ENCODE data around the gene ADAM21. TPM values are rescaled to one million over a fixed set of nuclear protein-coding genes. Genes with fewer than 3 reads are reported as not detected.
"Not testable (repeated sequence)": the region's sequence is repeated elsewhere in the genome, so short reads cannot be mapped to it uniquely, and the experiment has no call there.

ADAM21 gene
- polyA plus RNA-seq, 1 experiment: 0.26 TPM

GRCh38 chr14:70441641-70442040 lies 10.3 kb upstream of the ADAM21 start:
- no peak for TF ChIP-seq CTCF (IDR thresholded peaks at IDR 0.05; ENCODE audit: low read depth, low read length)
- H3K27ac ChIP-seq (ENCODE audit: low read depth, low read length): no peak overlapping the region
- H3K9me3 ChIP-seq (ENCODE audit: control insufficient read depth, insufficient read depth, low read length): peaks cover 7% of the 10 kb centered on the region; the same call in 1 of the 2 replicates
- no peak overlapping the region for H3K4me3 ChIP-seq (ENCODE audit: low read depth, low read length)
- CTCF ChIA-PET: no interaction called here
- POLR2A ChIA-PET: no interaction called here
- DNase-seq (ENCODE audit: low read depth, low spot score): no peak
- H3K27me3 ChIP-seq (ENCODE audit: control insufficient read depth, insufficient read depth, low read length): no peaks in the 10 kb centered on the region

- ChIA-PET CTCF (no interaction called here), POLR2A (no interaction called here)
- Histone ChIP-seq H3K27ac (ENCODE audit: low read depth, low read length) (no peak overlapping the region), H3K9me3 (ENCODE audit: control insufficient read depth, insufficient read depth, low read length) (peaks cover 7% of the 10 kb centered on the region; the same call in 1 of the 2 replicates), H3K27me3 (ENCODE audit: control insufficient read depth, insufficient read depth, low read length) (no peaks in the 10 kb centered on the region), H3K4me3 (ENCODE audit: low read depth, low read length) (no peak overlapping the region)
- TF ChIP-seq CTCF (IDR thresholded peaks at IDR 0.05; ENCODE audit: low read depth, low read length): no peak
- no peak for DNase-seq (ENCODE audit: low read depth, low spot score)
These were observed 9.2 kb upstream of the ADAM21 start for GRCh38 chr14:70442750-70443149.

GRCh38 chr14:70448633-70449340 lies 3.2 kb upstream of the ADAM21 start:
- POLR2A ChIA-PET: no interaction called here
- no peak for TF ChIP-seq CTCF (IDR thresholded peaks at IDR 0.05; ENCODE audit: low read depth, low read length)
- CTCF ChIA-PET: no interaction called here
- Histone ChIP-seq H3K27ac (ENCODE audit: low read depth, low read length) (no peak overlapping the region), H3K4me3 (ENCODE audit: low read depth, low read length) (no peak overlapping the region), H3K27me3 (ENCODE audit: control insufficient read depth, insufficient read depth, low read length) (no peaks in the 10 kb centered on the region), H3K9me3 (ENCODE audit: control insufficient read depth, insufficient read depth, low read length) (no peaks in the 10 kb centered on the region)
- DNase-seq (ENCODE audit: low read depth, low spot score): peak; percentile 29

- H3K4me3 ChIP-seq (ENCODE audit: low read depth, low read length): no peak overlapping the region
- DNase-seq (ENCODE audit: low read depth, low spot score): no peak
- H3K27me3 ChIP-seq (ENCODE audit: control insufficient read depth, insufficient read depth, low read length): no peaks in the 10 kb centered on the region
- H3K9me3 ChIP-seq (ENCODE audit: control insufficient read depth, insufficient read depth, low read length): no peaks in the 10 kb centered on the region
- no peak overlapping the region for H3K27ac ChIP-seq (ENCODE audit: low read depth, low read length)
- POLR2A ChIA-PET: no interaction called here
- CTCF ChIA-PET: no interaction called here
- TF ChIP-seq CTCF (IDR thresholded peaks at IDR 0.05; ENCODE audit: low read depth, low read length): no peak
These were observed 2.8 kb downstream of the ADAM21 start for GRCh38 chr14:70454731-70455130.

GRCh38 chr14:70468731-70469130 lies 16.8 kb downstream of the ADAM21 start:
- DNase-seq (ENCODE audit: low read depth, low spot score): no peak
- Histone ChIP-seq H3K4me3 (ENCODE audit: low read depth, low read length) (no peak overlapping the region), H3K27ac (ENCODE audit: low read depth, low read length) (no peak overlapping the region), H3K27me3 (ENCODE audit: control insufficient read depth, insufficient read depth, low read length) (no peaks in the 10 kb centered on the region), H3K9me3 (ENCODE audit: control insufficient read depth, insufficient read depth, low read length) (no peaks in the 10 kb centered on the region)
- ChIA-PET POLR2A (no interaction called here), CTCF (no interaction called here)
- TF ChIP-seq CTCF (IDR thresholded peaks at IDR 0.05; ENCODE audit: low read depth, low read length): no peak

GRCh38 chr14:70470863-70471563 lies 19.0 kb downstream of the ADAM21 start:
- POLR2A ChIA-PET; H3K27ac ChIP-seq (ENCODE audit: low read depth, low read length); CTCF ChIA-PET; H3K9me3 ChIP-seq (ENCODE audit: control insufficient read depth, insufficient read depth, low read length); DNase-seq (ENCODE audit: low read depth, low spot score); H3K27me3 ChIP-seq (ENCODE audit: control insufficient read depth, insufficient read depth, low read length); H3K4me3 ChIP-seq (ENCODE audit: low read depth, low read length): not testable (repeated sequence)

Data from AG04450 (cell line).